ENCODE data around the gene NUP35.

DNA sequence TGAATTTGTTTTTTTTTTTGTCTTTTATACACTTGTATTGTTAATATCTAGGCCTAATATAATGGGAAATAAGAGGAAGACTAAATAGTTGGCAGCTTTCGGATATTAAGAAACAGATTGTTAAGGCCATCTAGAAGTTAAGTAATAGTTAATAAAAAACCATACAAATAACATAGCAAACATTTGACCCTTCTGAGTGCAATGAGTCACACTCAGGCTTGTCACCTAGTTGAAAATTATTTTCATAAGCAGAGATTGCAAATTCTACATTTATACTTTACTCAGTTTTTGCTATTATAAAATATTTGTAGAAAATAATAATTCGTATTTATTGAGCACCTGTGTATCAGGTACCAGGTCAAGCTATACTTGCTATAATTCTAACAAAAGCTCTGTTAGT, 2.4 kb downstream of the NUP35 start:
- TF ChIP-seq, protein P1, sequence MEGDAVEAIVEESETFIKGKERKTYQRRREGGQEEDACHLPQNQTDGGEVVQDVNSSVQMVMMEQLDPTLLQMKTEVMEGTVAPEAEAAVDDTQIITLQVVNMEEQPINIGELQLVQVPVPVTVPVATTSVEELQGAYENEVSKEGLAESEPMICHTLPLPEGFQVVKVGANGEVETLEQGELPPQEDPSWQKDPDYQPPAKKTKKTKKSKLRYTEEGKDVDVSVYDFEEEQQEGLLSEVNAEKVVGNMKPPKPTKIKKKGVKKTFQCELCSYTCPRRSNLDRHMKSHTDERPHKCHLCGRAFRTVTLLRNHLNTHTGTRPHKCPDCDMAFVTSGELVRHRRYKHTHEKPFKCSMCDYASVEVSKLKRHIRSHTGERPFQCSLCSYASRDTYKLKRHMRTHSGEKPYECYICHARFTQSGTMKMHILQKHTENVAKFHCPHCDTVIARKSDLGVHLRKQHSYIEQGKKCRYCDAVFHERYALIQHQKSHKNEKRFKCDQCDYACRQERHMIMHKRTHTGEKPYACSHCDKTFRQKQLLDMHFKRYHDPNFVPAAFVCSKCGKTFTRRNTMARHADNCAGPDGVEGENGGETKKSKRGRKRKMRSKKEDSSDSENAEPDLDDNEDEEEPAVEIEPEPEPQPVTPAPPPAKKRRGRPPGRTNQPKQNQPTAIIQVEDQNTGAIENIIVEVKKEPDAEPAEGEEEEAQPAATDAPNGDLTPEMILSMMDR (IDR thresholded peaks at IDR 0.05; ENCODE audit: poor library complexity) = no peak
- no peak for TF ChIP-seq EZH2 (IDR thresholded peaks at IDR 0.05; ENCODE audit: borderline replicate concordance)

Data from hepatocyte (in vitro differentiated cells).